ENCODE results near the gene THSD4. TPM values are rescaled to one million over a fixed set of nuclear protein-coding genes. Genes with fewer than 3 reads are reported as not detected.

THSD4 gene
- total RNA-seq, 1 experiment from 2014 or later: 29.0 TPM

DNA sequence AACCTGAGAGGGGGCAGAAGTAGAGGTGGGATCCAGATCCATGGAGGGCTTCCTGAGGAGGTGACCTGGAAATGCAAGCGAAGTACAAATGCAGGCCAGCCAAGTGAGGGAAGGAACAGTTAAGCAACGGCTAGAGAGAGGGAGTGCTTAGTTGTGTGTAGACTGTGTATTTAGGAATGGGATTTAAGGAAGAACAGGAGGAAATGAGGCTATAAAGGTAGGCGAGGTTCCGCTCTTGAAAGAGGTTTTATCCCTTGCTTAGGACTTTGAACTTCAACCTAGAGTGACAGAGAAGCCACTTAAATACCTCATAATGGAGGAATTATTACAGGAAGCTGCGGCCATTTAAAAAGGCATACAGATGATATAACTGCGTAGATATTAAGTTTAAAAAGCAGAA, 295.1 kb downstream of the THSD4 start:
- POLR2A ChIA-PET (ENCODE audit: unreplicated experiment): no interaction called here
- ATAC-seq: no peak

GRCh38 chr15:71411538-71412482, 296.5 kb downstream of the THSD4 start:
- Histone ChIP-seq H3K9ac (ENCODE audit: low read length) (no peak overlapping the region), H2AFZ (ENCODE audit: low read length) (no peak overlapping the region), H3F3A (ENCODE audit: low read length, unreplicated experiment) (no peaks in the 10 kb centered on the region), H3K9me3 (ENCODE audit: low read length) (no peaks in the 10 kb centered on the region), H3K79me2 (ENCODE audit: low read length) (no peaks in the 10 kb centered on the region), H3K4me1 (ENCODE audit: insufficient read depth, low read length) (no peaks in the 10 kb centered on the region), H4K20me1 (ENCODE audit: low read length) (no peaks in the 10 kb centered on the region), H3K27me3 (ENCODE audit: low read length) (no peaks in the 10 kb centered on the region), H3K4me2 (ENCODE audit: low read length) (no peak overlapping the region), H3K4me3 (ENCODE audit: low read length) (no peak overlapping the region), H3K9me2 (replicated peaks; ENCODE audit: low read length) (no peaks in the 10 kb centered on the region), H3K27ac (ENCODE audit: low read length) (no peak overlapping the region), H3K36me3 (ENCODE audit: low read depth, low read length) (no peaks in the 10 kb centered on the region; the same call in 1 of the 2 replicates)
- no TSS peak for BruUV-seq (replicated peaks)
- CTCF ChIA-PET: no interaction called here
- intact Hi-C loops (cut with micrococcal nuclease): no loop called here
- DNase-seq: peak; percentile 0
- no peak for ATAC-seq
- TF ChIP-seq EZH2 (IDR thresholded peaks at IDR 0.05; ENCODE audit: low read length, unreplicated experiment): no peak
- TF ChIP-seq EZH2phosphoT487 (IDR thresholded peaks at IDR 0.05; ENCODE audit: borderline replicate concordance, low read length): no peak
- TF ChIP-seq, protein P1, sequence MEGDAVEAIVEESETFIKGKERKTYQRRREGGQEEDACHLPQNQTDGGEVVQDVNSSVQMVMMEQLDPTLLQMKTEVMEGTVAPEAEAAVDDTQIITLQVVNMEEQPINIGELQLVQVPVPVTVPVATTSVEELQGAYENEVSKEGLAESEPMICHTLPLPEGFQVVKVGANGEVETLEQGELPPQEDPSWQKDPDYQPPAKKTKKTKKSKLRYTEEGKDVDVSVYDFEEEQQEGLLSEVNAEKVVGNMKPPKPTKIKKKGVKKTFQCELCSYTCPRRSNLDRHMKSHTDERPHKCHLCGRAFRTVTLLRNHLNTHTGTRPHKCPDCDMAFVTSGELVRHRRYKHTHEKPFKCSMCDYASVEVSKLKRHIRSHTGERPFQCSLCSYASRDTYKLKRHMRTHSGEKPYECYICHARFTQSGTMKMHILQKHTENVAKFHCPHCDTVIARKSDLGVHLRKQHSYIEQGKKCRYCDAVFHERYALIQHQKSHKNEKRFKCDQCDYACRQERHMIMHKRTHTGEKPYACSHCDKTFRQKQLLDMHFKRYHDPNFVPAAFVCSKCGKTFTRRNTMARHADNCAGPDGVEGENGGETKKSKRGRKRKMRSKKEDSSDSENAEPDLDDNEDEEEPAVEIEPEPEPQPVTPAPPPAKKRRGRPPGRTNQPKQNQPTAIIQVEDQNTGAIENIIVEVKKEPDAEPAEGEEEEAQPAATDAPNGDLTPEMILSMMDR (conservative IDR thresholded peaks at IDR 0.05; ENCODE audit: low read depth, low read length): no peak
- POLR2A ChIA-PET (ENCODE audit: unreplicated experiment): no interaction called here

More for the DNA sequence above, 295.1 kb downstream of the THSD4 start:
- Histone ChIP-seq H3F3A (ENCODE audit: low read length, unreplicated experiment) (no peaks in the 10 kb centered on the region), H3K9ac (ENCODE audit: low read length) (no peak overlapping the region), H3K36me3 (ENCODE audit: low read depth, low read length) (no peaks in the 10 kb centered on the region; the same call in 1 of the 2 replicates), H3K4me1 (ENCODE audit: insufficient read depth, low read length) (no peaks in the 10 kb centered on the region), H2AFZ (ENCODE audit: low read length) (no peak overlapping the region), H3K27ac (ENCODE audit: low read length) (no peak overlapping the region), H3K4me2 (ENCODE audit: low read length) (no peak overlapping the region), H3K27me3 (ENCODE audit: low read length) (no peaks in the 10 kb centered on the region), H3K9me2 (replicated peaks; ENCODE audit: low read length) (no peaks in the 10 kb centered on the region), H3K4me3 (ENCODE audit: low read length) (no peak overlapping the region), H3K9me3 (ENCODE audit: low read length) (no peaks in the 10 kb centered on the region), H4K20me1 (ENCODE audit: low read length) (no peaks in the 10 kb centered on the region), H3K79me2 (ENCODE audit: low read length) (no peaks in the 10 kb centered on the region)
- no peak for TF ChIP-seq EZH2 (IDR thresholded peaks at IDR 0.05; ENCODE audit: low read length, unreplicated experiment)
- no peak for TF ChIP-seq EZH2phosphoT487 (IDR thresholded peaks at IDR 0.05; ENCODE audit: borderline replicate concordance, low read length)
- TF ChIP-seq, protein P1 (conservative IDR thresholded peaks at IDR 0.05; ENCODE audit: low read depth, low read length): no peak
- BruUV-seq (replicated peaks): no TSS peak
- intact Hi-C loops (cut with micrococcal nuclease): no loop called here
- no peak for DNase-seq
- CTCF ChIA-PET: no interaction called here

- H3K4me2 ChIP-seq (ENCODE audit: low read length): no peak overlapping the region
- BruUV-seq (replicated peaks): TSS peak; percentile 21
- CTCF ChIA-PET: no interaction called here
These were observed 298.1 kb downstream of the THSD4 start for GRCh38 chr15:71413419-71413818.

More at GRCh38 chr15:71413419-71413818, 298.1 kb downstream of the THSD4 start:
- Histone ChIP-seq H3K27ac (ENCODE audit: low read length) (no peak overlapping the region), H3K27me3 (ENCODE audit: low read length) (no peaks in the 10 kb centered on the region), H3K4me3 (ENCODE audit: low read length) (no peak overlapping the region), H3K36me3 (ENCODE audit: low read depth, low read length) (no peaks in the 10 kb centered on the region; the same call in 1 of the 2 replicates), H3K9me3 (ENCODE audit: low read length) (no peaks in the 10 kb centered on the region), H3K4me1 (ENCODE audit: insufficient read depth, low read length) (no peaks in the 10 kb centered on the region), H3F3A (ENCODE audit: low read length, unreplicated experiment) (no peaks in the 10 kb centered on the region), H4K20me1 (ENCODE audit: low read length) (no peaks in the 10 kb centered on the region), H2AFZ (ENCODE audit: low read length) (no peak overlapping the region), H3K9ac (ENCODE audit: low read length) (no peak overlapping the region), H3K79me2 (ENCODE audit: low read length) (no peaks in the 10 kb centered on the region), H3K9me2 (replicated peaks; ENCODE audit: low read length) (no peaks in the 10 kb centered on the region)
- ATAC-seq (no peak), DNase-seq (no peak)
- intact Hi-C loops (cut with micrococcal nuclease): no loop called here
- TF ChIP-seq EZH2 (IDR thresholded peaks at IDR 0.05; ENCODE audit: low read length, unreplicated experiment) (no peak), EZH2phosphoT487 (IDR thresholded peaks at IDR 0.05; ENCODE audit: borderline replicate concordance, low read length) (no peak)
- TF ChIP-seq, protein P1 (conservative IDR thresholded peaks at IDR 0.05; ENCODE audit: low read depth, low read length): no peak
- POLR2A ChIA-PET (ENCODE audit: unreplicated experiment): no interaction called here
